NCI-H2196 (cell line): ENCODE results near the gene KRTAP5-2.

Experiments used
- DNase-seq: peaks from one replicate; lab custom pipeline; 2025; ENCODE audit not compliant: unreplicated experiment; lab: John Stamatoyannopoulos, UW

Gene KRTAP5-2

GRCh38 chr11:1557051-1557884, 40.8 kb downstream of the KRTAP5-2 start:
- DNase-seq: no peak

GRCh38 chr11:1556278-1556902, 41.7 kb downstream of the KRTAP5-2 start:
- DNase-seq: no peak

GRCh38 chr11:1555713-1556153, 42.4 kb downstream of the KRTAP5-2 start:
- no peak for DNase-seq

GRCh38 chr11:1554981-1555712, 42.9 kb downstream of the KRTAP5-2 start:
- no peak for DNase-seq

- DNase-seq: peak; percentile 84
Observed at GRCh38 chr11:1553808-1554594, 44.1 kb downstream of the KRTAP5-2 start.

GRCh38 chr11:1549338-1550330, 48.5 kb downstream of the KRTAP5-2 start:
- DNase-seq: no peak

- peak; percentile 71 for DNase-seq
Observed at GRCh38 chr11:1548221-1549070, 49.6 kb downstream of the KRTAP5-2 start.

GRCh38 chr11:1547467-1548098, 50.5 kb downstream of the KRTAP5-2 start:
- DNase-seq: no peak
